Stimulated activated CD4-positive, alpha-beta T cell treated with anti-CD3 and anti-CD28 coated beads, Interleukin-15, amount 100 ng/mL, for 1 hour (primary cell): ENCODE measurements around the gene TSLP.

ENCODE experiments used
- DNase-seq, 2 donors: peaks; one replicate each; pipeline ENCODE4 v3.0.0-alpha.2; 2020; ENCODE audit warnings: low read depth in 1 of 2, low spot score in 1 of 2

The TSLP gene

DNA sequence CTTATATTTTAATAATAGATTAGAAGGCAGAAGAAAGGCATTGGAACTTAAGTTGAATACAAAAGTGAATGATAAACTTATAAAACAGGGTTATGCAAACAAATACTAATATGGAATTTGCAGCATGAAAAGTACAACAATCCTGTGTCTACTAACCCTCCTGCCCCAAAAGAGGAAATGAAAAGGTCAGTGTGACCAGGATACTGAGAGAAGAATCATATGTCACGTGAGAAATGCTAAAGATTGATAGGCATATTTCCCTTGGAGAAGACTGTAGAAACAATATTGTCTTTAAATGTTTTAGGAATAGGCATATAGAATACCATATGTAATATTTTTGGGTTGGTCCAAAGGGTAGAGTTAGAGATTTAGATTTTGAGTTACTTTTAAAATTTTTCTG lies 24.5 kb downstream of the TSLP start:
- no peak for DNase-seq

DNA sequence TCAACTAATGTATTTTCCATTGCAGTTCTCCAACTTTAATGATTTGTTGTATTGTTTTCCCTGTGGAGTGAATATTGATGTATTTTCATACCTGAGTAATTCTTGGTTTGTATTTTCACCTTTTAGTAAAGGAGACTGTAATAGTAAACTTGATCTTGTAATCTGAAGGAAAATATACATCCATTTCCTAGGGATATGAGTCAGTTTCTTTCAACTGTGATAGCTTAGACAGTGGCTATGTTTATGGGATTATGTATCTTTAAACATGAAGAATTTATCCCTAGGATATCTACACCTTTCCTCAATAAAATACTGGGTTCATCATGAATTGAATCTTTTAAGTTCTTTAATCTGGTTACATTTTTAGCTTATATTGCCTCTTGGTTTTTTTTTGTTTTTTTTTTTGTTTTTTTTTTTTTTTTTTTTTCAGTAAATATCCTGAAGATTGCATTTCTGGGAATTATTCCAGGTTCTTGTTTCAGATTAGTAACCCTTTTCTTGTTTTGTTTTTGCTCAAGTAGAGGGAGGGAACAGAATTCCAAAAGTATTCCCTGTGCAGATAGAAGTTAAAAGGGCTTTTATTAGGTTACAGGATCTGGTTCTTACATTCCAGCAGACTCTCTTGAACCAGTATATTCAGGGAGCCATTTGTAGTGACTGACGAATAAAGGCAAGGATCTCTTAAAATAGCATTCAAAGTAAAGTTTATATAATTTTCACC lies 27.7 kb downstream of the TSLP start:
- no peak for DNase-seq

DNA sequence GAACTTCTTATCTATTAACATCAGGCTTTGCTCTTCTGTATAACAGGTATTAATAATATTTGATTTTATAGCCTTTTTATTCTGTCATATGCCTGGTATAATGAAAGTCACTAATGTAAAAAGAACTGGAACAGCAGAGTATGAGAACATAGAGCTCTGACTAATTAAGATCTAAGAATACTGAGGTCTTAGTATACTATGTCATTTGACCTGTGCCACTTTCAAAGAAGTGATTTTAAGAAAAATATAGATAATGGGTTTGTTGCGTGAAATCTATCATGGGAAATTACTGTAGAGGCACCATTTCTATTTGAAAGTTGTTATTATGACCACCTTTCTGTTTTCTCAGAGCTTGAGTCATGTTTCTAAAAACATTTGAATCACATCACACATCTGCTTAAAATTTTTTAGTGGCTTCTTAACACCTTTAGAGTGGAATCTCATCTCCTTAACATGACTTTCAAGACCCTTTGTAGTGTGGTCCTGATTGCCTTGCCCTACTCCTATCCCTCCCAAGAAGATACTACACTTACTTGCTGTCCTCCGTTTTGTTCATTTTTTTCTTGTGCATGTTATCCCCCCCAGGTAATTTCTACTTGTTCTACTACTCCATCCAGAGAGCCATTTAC lies 34.9 kb downstream of the TSLP start:
- DNase-seq, result no peak

DNA sequence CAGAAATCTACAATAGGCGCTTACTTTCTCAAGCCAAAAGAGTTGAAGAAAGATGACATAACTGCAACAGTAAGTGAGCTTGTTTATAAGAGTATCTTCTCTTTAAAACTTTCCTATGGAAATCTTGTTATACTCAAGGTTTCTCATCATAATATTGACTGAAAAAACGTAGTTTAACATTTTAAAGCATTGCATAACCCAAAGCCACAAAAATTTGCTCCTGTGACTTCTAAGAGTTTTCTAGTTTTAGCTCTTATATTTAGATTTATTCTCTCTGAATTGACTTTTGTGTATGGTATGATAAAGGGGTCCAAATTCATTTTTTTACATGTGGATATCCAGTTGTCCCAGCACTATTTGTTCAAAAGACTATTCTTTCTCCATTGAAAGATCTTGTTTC lies 35.9 kb downstream of the TSLP start:
- no peak for DNase-seq

DNA sequence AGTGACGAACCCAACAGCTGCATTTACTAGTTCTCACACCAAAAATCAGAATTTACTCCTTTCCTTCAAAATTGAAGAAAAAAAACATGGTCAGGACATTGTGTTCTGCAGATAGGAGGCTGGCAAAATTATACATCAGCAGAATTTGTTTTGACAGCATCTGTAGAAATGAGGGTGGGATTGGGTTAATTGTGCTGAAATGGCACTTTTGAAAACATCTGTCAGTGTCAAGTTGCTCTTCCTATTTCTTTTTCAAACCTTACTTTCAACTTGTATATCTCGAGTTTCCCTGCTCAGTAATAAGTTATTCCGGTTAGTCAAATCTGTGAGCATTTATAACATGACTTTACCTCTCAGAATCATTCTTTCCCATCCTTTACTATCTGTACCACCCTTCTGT lies 40.4 kb downstream of the TSLP start:
- no peak for DNase-seq

DNA sequence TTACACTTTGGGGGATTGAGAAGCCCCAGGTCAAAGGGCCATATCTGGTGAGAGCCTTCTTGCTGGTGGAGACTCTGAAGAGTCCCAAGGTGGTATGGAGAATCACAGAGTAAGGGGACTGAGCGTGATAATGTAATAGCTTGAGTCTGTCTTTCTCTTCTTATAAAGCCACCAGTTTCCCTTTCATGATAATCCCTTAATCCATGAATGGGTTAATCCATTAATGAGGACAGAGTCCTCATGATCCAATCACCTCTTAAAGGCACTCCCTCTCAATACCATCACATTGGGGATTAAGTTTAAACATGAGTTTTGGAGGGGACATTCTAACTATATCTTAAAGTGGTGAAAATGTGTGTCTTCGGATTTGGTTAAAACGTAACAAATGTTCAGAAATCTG lies 42.2 kb downstream of the TSLP start:
- DNase-seq, result no peak

DNA sequence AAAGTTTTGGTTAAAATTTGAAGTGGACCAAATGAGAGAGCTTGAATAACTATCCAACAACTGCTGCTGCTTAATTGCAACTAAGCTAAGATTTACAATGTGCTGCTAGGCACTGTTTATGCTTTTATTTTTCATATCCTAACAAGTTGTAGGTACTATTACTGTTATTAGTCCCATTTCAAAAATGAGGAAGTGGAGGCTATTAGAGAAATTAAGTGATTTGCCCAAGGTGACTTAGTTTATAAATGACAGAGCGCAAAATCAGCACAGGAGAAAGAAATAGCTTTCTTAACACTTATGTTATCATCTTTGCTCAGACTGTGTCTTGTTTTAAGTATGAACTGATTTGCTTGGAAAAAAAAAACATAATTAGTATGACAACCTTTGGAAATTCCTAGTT lies 43.7 kb downstream of the TSLP start:
- no peak for DNase-seq

DNA sequence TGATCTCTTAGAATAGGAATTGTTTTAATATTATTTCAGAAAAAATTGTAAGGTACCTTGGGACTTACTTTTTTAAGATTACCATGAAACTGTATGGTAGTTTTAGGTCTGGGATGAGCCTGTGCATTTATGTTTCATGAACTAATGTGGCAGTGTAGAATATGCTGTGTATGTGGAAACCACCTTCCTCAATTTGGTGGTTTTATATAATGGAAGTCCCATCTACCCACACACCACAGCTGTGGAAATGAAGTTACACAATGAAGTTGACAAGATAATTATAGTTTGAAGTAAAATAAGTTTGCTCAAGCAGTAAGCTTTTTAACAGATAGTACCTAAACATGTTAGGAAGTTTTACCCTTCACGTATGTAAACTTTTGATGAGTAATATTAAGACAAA lies 45.0 kb downstream of the TSLP start:
- DNase-seq, result no peak

DNA sequence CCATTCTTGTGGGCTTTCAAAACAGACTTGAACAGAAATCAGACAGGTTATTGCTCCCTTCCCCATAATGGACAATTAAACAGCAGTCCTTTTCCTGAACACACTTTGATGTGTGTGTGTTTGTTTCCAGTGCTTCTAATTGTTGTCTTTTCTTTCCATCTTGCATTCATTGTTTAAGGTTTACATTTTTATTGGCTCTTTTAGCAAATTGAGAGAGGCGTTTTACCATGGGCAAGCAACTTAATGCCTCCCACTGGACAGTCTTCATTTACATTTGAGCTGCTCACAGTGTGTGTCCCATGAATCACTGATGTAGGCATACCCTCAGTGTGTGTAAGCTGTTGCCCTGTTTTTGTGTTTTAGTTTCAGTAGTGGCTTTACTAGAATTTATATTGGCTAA lies 45.6 kb downstream of the TSLP start:
- no peak for DNase-seq

DNA sequence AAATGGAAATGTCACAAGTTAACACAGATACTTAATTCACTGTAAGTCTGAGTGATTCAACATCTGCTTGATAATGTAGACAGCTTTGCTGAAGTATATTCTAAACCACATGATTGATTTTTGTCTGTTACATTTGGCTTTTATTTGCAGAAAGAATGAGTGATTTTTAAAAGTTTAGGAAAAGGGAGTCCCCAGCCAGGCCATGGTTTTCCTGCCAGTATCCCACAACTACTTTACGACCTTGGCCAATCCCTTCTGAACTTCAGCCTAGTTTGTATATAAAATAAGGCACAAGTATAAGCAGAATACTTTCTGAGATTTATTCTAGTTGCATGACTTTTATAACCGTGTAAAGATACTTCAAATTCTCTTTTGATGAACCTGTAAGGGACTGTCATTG lies 47.7 kb downstream of the TSLP start:
- DNase-seq, result no peak

DNA sequence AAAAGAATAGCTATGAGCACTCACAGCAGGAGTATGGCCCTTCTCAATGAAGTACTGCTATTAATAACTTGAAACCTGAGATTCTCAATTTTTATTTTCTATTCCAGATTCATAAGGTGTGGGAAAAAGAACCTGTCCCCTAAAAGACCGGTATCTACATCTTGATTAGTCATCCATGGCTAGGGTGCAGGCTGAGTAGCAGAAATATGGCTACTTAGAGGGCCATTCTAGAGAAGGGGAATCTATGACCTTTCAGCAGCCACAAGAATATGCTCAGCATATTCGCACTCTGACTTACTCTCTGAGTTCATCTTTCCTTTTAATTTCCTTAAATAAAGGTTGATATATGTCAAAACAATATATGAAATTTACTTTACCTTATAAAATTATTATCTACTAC lies 48.3 kb downstream of the TSLP start:
- DNase-seq, result no peak

DNA sequence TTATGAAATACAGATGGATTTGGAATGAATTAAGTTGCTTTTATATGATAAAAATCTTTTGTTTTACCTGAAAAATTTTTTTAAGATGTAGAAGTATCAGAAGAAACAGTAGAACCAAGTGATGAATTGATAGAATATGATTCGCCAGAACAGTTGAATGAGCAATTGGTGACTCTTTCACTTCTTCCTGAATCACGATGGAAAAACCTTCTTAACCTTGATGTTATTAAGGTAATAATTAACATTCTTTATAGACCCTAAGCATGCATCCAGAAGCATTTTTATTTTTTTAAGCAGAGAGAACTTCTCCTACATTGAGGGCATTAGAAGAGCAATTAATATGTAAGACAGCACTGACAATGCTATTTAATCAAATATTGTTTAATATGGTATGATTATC lies 49.4 kb downstream of the TSLP start:
- no peak for DNase-seq

DNA sequence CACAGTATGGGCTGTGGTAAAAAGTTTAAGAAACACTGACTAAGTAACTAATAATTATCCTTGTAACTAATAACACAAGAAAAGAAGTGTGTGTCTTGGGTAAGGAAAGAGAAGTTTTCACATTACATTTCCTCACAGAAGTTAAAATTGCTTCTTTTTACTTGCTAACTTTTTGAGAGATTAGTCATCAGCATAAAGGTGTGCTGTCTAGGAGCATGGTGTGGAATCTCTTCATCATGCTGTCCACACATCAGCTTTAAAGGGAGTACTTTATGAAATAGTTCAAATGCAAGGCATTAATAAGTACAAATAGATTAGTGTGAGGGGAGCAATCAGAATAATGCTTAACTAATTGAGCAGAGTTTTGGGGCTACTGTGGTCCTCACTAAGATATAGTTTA lies 50.4 kb downstream of the TSLP start:
- no peak for DNase-seq

DNA sequence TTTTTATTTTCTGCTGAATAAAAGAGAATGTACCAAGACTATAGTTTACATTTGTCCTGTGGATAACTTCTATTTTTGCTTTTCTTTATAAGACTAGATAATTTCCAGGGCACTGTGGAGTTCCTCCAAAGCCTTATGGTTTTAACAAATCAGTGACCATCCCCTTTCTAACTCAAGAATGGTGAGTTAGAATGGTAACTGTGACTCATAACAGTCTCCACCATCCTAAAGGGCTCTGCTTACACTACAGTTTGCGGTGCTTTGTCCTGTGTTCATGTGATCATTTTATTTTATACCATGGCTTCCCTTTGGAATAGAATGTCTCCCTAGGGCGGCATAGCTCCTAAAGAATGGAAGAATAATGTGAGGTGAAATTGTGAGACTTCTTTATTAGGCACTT lies 50.9 kb downstream of the TSLP start:
- DNase-seq, result no peak

DNA sequence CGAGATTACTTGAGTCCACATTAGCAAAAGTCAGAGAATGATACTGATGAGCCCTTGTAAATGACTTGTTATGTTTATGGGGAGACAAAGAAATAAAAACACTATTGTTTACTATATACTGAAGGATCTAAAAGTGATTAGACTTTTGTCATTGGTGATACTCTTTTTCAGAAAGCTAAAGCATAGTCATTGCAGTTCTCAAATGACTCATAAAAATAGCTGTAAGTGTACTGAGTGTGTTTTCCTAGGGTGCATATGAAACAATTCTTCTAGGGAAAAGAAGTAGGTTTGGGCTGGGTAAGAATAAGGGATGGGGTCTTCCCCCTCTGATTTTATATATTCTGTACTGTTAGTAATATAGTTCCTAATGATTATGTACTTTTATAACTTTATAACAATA lies 53.3 kb downstream of the TSLP start:
- no peak for DNase-seq

DNA sequence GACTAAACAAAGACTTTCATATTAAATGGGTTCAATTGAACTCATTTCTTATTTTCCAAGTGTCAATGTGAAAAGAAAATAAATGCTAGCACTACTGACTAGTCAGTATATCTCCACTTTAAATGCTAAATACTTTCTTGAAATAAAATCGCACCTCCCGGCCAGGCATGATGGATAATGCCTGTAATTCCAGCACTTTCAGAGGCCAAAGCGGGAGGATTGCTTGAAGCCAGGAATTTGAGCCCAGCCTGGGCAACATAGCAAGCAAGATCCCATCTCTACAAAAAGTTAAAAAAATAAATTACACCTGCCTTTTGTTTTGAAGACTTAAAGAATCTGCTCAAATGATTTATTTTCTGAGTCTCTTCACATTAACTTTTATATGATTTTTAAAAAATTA lies 55.4 kb downstream of the TSLP start:
- no peak for DNase-seq
